GM19397 (cell line): Measurements from ENCODE around the gene ARID1B.

Experiments
- ATAC-seq: cut with Tn5 transposase; IDR thresholded peaks from one replicate; pipeline ENCODE4 v1.9.1; 2021; ENCODE audit warnings: mild to moderate bottlenecking, moderate library complexity; ENCODE audit not compliant: unreplicated experiment

Gene ARID1B

GRCh38 chr6:157117431-157118095, 340.4 kb downstream of the ARID1B start:
- ATAC-seq = no peak

GRCh38 chr6:157119502-157120027, 342.4 kb downstream of the ARID1B start:
- ATAC-seq = no peak

GRCh38 chr6:157120534-157121232, 343.5 kb downstream of the ARID1B start:
- ATAC-seq = no peak

- no peak for ATAC-seq
Measured at GRCh38 chr6:157121897-157122296, 344.7 kb downstream of the ARID1B start.

GRCh38 chr6:157123234-157123633, 346.1 kb downstream of the ARID1B start:
- no peak for ATAC-seq

- no peak for ATAC-seq
Measured at GRCh38 chr6:157124485-157125254, 347.5 kb downstream of the ARID1B start.

GRCh38 chr6:157125531-157125930, 348.4 kb downstream of the ARID1B start:
- ATAC-seq = no peak

- ATAC-seq = no peak
Measured at GRCh38 chr6:157126183-157127098, 349.3 kb downstream of the ARID1B start.

- ATAC-seq = no peak
Measured at GRCh38 chr6:157128235-157128775, 351.1 kb downstream of the ARID1B start.

GRCh38 chr6:157131250-157131649, 354.1 kb downstream of the ARID1B start:
- no peak for ATAC-seq

- ATAC-seq = no peak
Measured at GRCh38 chr6:157133856-157134255, 356.7 kb downstream of the ARID1B start.

GRCh38 chr6:157134402-157135047, 357.3 kb downstream of the ARID1B start:
- ATAC-seq = no peak

- no peak for ATAC-seq
Measured at GRCh38 chr6:157135691-157136090, 358.5 kb downstream of the ARID1B start.

GRCh38 chr6:157137501-157137900, 360.3 kb downstream of the ARID1B start:
- no peak for ATAC-seq

GRCh38 chr6:157139054-157139708, 362.0 kb downstream of the ARID1B start:
- ATAC-seq = no peak

GRCh38 chr6:157143171-157143889, 366.2 kb downstream of the ARID1B start:
- ATAC-seq = no peak

GRCh38 chr6:157143890-157144798, 367.0 kb downstream of the ARID1B start:
- ATAC-seq = no peak
